Vagina (tissue), 2 donors: ENCODE results near the gene FRMD4A. TPM values are rescaled to one million over a fixed set of nuclear protein-coding genes. Genes with fewer than 3 reads are reported as not detected.

Source experiments
- DNase-seq, 2 donors: peaks; one replicate each; pipeline ENCODE4 v3.0.0-alpha.2; 2017; ENCODE audit errors: extremely low spot score in 2 of 2
- H3K27ac ChIP-seq: fragments of 200-600 bp; sonication (generic); one replicate; pipeline ENCODE4 v1.5.1; 2019
- H3K27me3 ChIP-seq: fragments of 200-600 bp; sonication (generic); one replicate; pipeline ENCODE4 v1.5.1; 2019
- H3K36me3 ChIP-seq, 2 donors: fragments of 200-600 bp; sonication (generic); one replicate each; pipeline ENCODE4 v1.5.1; 2017 to 2019
- H3K4me1 ChIP-seq: fragments of 200-600 bp; sonication (generic); one replicate; pipeline ENCODE4 v1.5.1; 2019
- H3K4me3 ChIP-seq, 2 donors: fragments of 200-600 bp; sonication (generic); 1 replicate in 1 of 2; 2 replicates in 1 of 2; pipeline ENCODE4 v1.5.1; 2016 to 2019
- H3K9me3 ChIP-seq: fragments of 200-600 bp; sonication (generic); one replicate; pipeline ENCODE4 v1.5.1; 2019
- CTCF ChIP-seq, 3 experiments: fragments of 450-650 bp in 2 of 3; fragments of 200-600 bp in 1 of 3; sonication (generic) in 1 of 3; IDR thresholded peaks; one replicate each; pipeline ENCODE4 v1.5.1; 2017 to 2019; ENCODE audit warnings: antibody characterized with exemption in 3 of 3, mild to moderate bottlenecking in 2 of 3, moderate library complexity in 2 of 3
- POLR2A ChIP-seq, 2 donors: fragments of 450-650 bp; IDR thresholded peaks; one replicate each; pipeline ENCODE4 v1.6.1; 2017; ENCODE audit warnings: antibody characterized with exemption in 2 of 2, mild to moderate bottlenecking in 2 of 2, moderate library complexity in 2 of 2
- POLR2AphosphoS5 ChIP-seq, 2 donors: sonication (generic); formaldehyde crosslinking; IDR thresholded peaks; one replicate each; pipeline ENCODE4 v1.9.0; 2017; ENCODE audit warnings: antibody characterized with exemption in 2 of 2, mild to moderate bottlenecking in 2 of 2, low read depth in 1 of 2; ENCODE audit not compliant: insufficient read depth in 1 of 2
- intact Hi-C: fragments of 100-400 bp; cut with DNase I; formaldehyde crosslinking; loops from one replicate; pipeline ENCODE4 v1.15.1; 2023
- total RNA-seq: library from RNA; depleted of rRNA; stranded (reverse); fragments of >200 nt; gene quantifications from one replicate; pipeline ENCODE4 v1.2.3, GENCODE V29; 2016

Gene FRMD4A
- total RNA-seq, 1 donor from 2014 or later: 24.8 TPM

GRCh38 chr10:13613519-13613918, 717.2 kb downstream of the FRMD4A start:
- no peaks in the 10 kb centered on the region for H3K9me3 ChIP-seq
- intact Hi-C loops: loop anchor here (10.0 kb wide), 1 partner anchor 161 kb away; no protein-coding TSS in a partner anchor
- no peak overlapping the region for H3K27ac ChIP-seq
- H3K27me3 ChIP-seq: no peaks in the 10 kb centered on the region
- TF ChIP-seq CTCF (IDR thresholded peaks at IDR 0.05) (peak in 2 of 3 experiments; percentile 24 to 28), POLR2A (IDR thresholded peaks at IDR 0.05) (no peak), POLR2AphosphoS5 (IDR thresholded peaks at IDR 0.05; ENCODE audit: insufficient read depth in 1 of 2, low read depth in 1 of 2) (no peak)
- peaks cover 0 to 47% of the 10 kb centered on the region in 2 donors for H3K36me3 ChIP-seq
- DNase-seq: no peak
- no peaks in the 10 kb centered on the region for H3K4me1 ChIP-seq
- H3K4me3 ChIP-seq: no peak overlapping the region

DNA sequence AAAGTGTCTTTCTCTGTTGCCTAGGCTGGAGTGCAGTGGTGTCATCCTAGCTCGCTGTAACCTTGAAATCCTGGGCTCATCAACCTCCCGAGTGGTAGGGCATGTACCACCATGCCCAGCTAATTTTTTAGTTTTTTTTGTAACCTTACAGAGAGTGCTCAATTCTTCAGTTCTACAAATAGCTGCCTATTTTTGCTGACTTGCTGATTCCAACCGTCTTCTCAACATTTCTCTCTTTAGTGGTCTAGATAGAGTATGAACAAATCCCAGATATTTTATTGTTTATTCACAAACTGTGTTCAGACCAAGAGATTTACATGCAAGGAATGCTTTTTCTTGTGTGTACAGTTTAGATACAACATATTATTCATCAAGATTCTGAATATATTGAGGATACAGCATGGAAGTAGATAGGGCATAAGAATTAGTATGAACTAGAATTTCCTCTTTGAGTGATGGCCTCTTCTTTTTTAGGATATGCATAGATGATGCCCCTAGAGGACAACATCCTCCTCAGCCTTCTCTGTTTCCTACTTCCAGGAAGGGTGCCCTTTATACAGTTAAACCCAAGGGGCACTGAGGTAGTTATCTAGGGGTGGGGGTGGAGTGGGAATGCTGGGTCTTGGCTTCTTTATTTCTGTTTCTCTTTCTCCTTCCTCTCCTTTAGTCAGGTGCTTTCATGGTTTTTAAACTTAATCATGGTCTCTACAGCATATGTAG, 717.9 kb downstream of the FRMD4A start:
- Histone ChIP-seq H3K27ac (no peak overlapping the region), H3K27me3 (no peaks in the 10 kb centered on the region), H3K4me3 (no peak overlapping the region), H3K36me3 (peaks cover 0 to 47% of the 10 kb centered on the region in 2 donors), H3K4me1 (no peaks in the 10 kb centered on the region), H3K9me3 (no peaks in the 10 kb centered on the region)
- intact Hi-C loops: loop anchor here (10.0 kb wide), 1 partner anchor 162 kb away; no protein-coding TSS in a partner anchor
- TF ChIP-seq POLR2A (IDR thresholded peaks at IDR 0.05): no peak
- TF ChIP-seq POLR2AphosphoS5 (IDR thresholded peaks at IDR 0.05; ENCODE audit: insufficient read depth in 1 of 2, low read depth in 1 of 2): no peak
- no peak for TF ChIP-seq CTCF (IDR thresholded peaks at IDR 0.05)
- DNase-seq: no peak

- DNase-seq: no peak
- intact Hi-C loops: no loop called here
- no peak for TF ChIP-seq CTCF (IDR thresholded peaks at IDR 0.05)
- no peak for TF ChIP-seq POLR2A (IDR thresholded peaks at IDR 0.05)
- no peak for TF ChIP-seq POLR2AphosphoS5 (IDR thresholded peaks at IDR 0.05; ENCODE audit: insufficient read depth in 1 of 2, low read depth in 1 of 2)
- Histone ChIP-seq H3K27me3 (no peaks in the 10 kb centered on the region), H3K4me1 (no peaks in the 10 kb centered on the region), H3K9me3 (no peaks in the 10 kb centered on the region), H3K36me3 (peaks cover 0 to 41% of the 10 kb centered on the region in 2 donors), H3K27ac (no peak overlapping the region), H3K4me3 (no peak overlapping the region)
Measured at GRCh38 chr10:13608246-13608853, 722.4 kb downstream of the FRMD4A start.

DNA sequence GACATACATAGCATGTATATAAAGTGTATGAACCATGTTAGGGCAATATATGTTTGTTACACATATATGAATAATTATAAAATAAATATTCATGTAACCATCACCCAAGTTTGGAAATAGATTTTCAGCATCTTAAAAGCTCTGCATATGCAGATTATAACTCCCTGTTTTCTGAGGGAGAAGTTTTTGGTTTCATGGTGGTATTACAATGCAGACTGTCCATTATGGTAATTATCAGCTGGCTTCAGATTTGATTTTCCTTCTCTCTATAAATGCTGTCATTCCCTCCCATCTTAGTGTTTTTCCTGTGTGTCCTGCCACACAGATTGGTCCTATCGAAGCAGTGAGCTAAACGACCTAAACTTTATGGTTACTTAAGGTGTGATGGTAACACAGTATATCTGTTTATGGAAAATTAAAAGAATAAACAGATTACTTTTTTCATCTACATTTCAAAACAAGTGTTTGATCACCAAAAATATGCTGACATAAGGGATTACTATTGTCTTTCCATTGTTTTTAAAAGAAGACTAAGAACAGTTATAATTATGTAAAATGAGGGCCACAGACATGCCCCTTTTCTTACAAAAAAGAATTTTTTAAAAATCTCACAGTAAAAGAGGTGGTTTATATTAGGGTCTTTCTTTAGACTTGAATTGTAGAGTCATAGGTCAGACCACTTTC, 726.2 kb downstream of the FRMD4A start:
- no peaks in the 10 kb centered on the region for H3K27me3 ChIP-seq
- no peak overlapping the region for H3K27ac ChIP-seq
- no peak overlapping the region for H3K4me3 ChIP-seq
- H3K4me1 ChIP-seq: no peaks in the 10 kb centered on the region
- no peaks in the 10 kb centered on the region for H3K9me3 ChIP-seq
- intact Hi-C loops: no loop called here
- TF ChIP-seq CTCF (IDR thresholded peaks at IDR 0.05) (no peak), POLR2A (IDR thresholded peaks at IDR 0.05) (no peak), POLR2AphosphoS5 (IDR thresholded peaks at IDR 0.05; ENCODE audit: insufficient read depth in 1 of 2, low read depth in 1 of 2) (no peak)
- peaks cover 0 to 30% of the 10 kb centered on the region in 2 donors for H3K36me3 ChIP-seq
- DNase-seq: no peak
